Effector memory CD4-positive, alpha-beta T cell (primary cell): ENCODE data around the gene HAUS5.
"Not testable (repeated sequence)": the region's sequence is repeated elsewhere in the genome, so short reads cannot be mapped to it uniquely, and the experiment has no call there.

Source experiments
- DNase-seq, 3 donors: peaks; one replicate each; pipeline ENCODE4 v3.0.0-alpha.2; 2020
- H3K27ac ChIP-seq: 2 replicates; pipeline ENCODE4 v1.7.0; 2013; ENCODE audit warnings: mild to moderate bottlenecking, low read length, moderate library complexity; ENCODE audit not compliant: insufficient read depth, poor library complexity, severe bottlenecking
- H3K27me3 ChIP-seq: replicated peaks from 2 replicates; pipeline ENCODE4 v1.7.0; 2013; ENCODE audit warnings: mild to moderate bottlenecking, low read length; ENCODE audit not compliant: insufficient read depth, control insufficient read depth, poor library complexity, severe bottlenecking
- H3K36me3 ChIP-seq: 2 replicates; pipeline ENCODE4 v1.7.0; 2013; ENCODE audit warnings: mild to moderate bottlenecking, low read length, moderate library complexity; ENCODE audit not compliant: control insufficient read depth, insufficient read depth
- H3K4me1 ChIP-seq: 2 replicates; pipeline ENCODE4 v1.7.0; 2013; ENCODE audit warnings: low read length, mild to moderate bottlenecking; ENCODE audit not compliant: control insufficient read depth, insufficient read depth, poor library complexity, severe bottlenecking
- H3K4me3 ChIP-seq: 2 replicates; pipeline ENCODE4 v1.7.0; 2013; ENCODE audit warnings: low read length, low read depth, mild to moderate bottlenecking; ENCODE audit not compliant: insufficient read depth, poor library complexity, severe bottlenecking
- H3K9me3 ChIP-seq: 2 replicates; pipeline ENCODE4 v1.7.0; 2013; ENCODE audit warnings: mild to moderate bottlenecking, low read length, moderate library complexity; ENCODE audit not compliant: control insufficient read depth

Gene HAUS5

GRCh38 chr19:35607170-35607569, 5.4 kb upstream of the HAUS5 start:
- DNase-seq, H3K9me3 ChIP-seq, H3K4me3 ChIP-seq, H3K36me3 ChIP-seq, H3K27me3 ChIP-seq, H3K27ac ChIP-seq: not testable (repeated sequence)
- peaks cover 15% of the 10 kb centered on the region for H3K4me1 ChIP-seq

- Histone ChIP-seq H3K4me1 (peaks cover 17% of the 10 kb centered on the region), H3K9me3 (no peaks in the 10 kb centered on the region), H3K4me3 (no peak overlapping the region), H3K27ac (no peak overlapping the region), H3K27me3 (no peaks in the 10 kb centered on the region), H3K36me3 (no peaks in the 10 kb centered on the region)
- no peak for DNase-seq
These were observed 4.9 kb upstream of the HAUS5 start for GRCh38 chr19:35607661-35608060.

DNA sequence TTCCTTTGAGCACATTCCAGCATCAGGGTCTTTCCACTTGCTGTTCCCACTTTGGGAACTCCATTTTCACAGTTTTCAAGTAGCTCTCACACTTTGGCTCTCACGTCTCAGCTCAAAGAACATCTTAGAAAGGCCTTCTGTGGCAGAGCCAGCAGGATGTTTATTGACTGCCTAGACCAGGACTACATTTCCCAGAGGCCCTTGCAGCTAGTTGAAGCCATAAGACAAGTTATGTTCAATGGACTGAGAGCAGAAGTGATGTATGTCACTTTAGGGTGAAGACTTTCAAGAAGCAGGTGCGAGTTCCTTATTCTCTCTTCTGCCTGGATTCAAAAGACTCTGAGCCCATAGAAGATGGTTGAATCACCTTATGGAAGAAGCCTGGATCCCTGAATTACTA, 4.3 kb upstream of the HAUS5 start:
- Histone ChIP-seq H3K36me3 (no peaks in the 10 kb centered on the region), H3K4me1 (peaks cover 22% of the 10 kb centered on the region), H3K27me3 (no peaks in the 10 kb centered on the region), H3K4me3 (no peak overlapping the region), H3K9me3 (no peaks in the 10 kb centered on the region), H3K27ac (no peak overlapping the region)
- DNase-seq: no peak

GRCh38 chr19:35609851-35610353, 2.6 kb upstream of the HAUS5 start:
- H3K27ac ChIP-seq: peak overlapping the region; percentile 39
- H3K36me3 ChIP-seq: no peaks in the 10 kb centered on the region
- DNase-seq: no peak
- no peaks in the 10 kb centered on the region for H3K9me3 ChIP-seq
- H3K27me3 ChIP-seq: no peaks in the 10 kb centered on the region
- peak overlapping the region; percentile 8 for H3K4me3 ChIP-seq
- peaks cover 22% of the 10 kb centered on the region for H3K4me1 ChIP-seq

DNA sequence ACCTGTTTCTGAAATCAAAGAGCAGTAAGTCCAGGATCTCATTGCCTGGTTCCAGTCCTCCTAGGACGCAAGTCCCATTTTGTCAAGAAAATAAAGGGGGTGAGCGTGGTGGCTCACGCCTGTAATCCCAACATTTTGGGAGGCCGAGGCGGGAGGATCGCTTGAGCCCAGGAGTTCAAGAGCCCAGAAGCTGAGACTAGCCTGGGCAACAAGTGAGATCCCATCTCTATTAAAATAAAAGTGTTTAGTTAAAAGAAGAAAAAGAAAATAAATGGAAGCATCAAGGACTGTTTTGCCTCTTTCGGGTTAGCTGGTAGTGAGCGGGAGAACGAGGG, 344 bp upstream of the HAUS5 start:
- H3K9me3 ChIP-seq: no peaks in the 10 kb centered on the region
- H3K27me3 ChIP-seq: no peaks in the 10 kb centered on the region
- peak overlapping the region; percentile 39 for H3K4me3 ChIP-seq
- H3K36me3 ChIP-seq: no peaks in the 10 kb centered on the region
- DNase-seq: no peak
- no peak overlapping the region for H3K27ac ChIP-seq
- peaks cover 22% of the 10 kb centered on the region for H3K4me1 ChIP-seq

GRCh38 chr19:35613574-35613973, 1.0 kb downstream of the HAUS5 start:
- H3K9me3 ChIP-seq: no peaks in the 10 kb centered on the region
- H3K4me3 ChIP-seq: no peak overlapping the region
- no peaks in the 10 kb centered on the region for H3K36me3 ChIP-seq
- H3K4me1 ChIP-seq: peaks cover 22% of the 10 kb centered on the region
- H3K27ac ChIP-seq: no peak overlapping the region
- H3K27me3 ChIP-seq: no peaks in the 10 kb centered on the region
- DNase-seq: no peak

DNA sequence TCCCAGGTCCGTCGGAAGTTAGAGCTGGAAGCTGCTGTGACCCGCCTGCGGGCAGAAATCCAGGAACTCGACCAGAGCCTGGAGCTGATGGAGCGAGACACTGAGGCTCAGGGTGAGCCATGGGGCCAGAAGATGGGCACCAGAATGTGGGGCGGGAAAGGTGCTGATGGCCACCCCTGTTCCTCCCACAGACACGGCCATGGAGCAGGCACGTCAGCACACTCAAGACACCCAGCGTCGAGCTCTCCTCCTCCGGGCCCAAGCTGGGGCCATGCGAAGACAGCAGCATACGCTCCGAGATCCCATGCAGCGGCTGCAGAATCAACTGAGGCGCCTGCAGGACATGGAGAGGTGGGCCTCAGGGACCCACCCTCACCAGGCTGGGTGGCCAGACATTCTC, 2.5 kb downstream of the HAUS5 start:
- Histone ChIP-seq H3K4me1 (peaks cover 18% of the 10 kb centered on the region), H3K27ac (no peak overlapping the region), H3K27me3 (no peaks in the 10 kb centered on the region), H3K36me3 (peaks cover 4% of the 10 kb centered on the region), H3K9me3 (no peaks in the 10 kb centered on the region), H3K4me3 (no peak overlapping the region)
- no peak for DNase-seq

DNA sequence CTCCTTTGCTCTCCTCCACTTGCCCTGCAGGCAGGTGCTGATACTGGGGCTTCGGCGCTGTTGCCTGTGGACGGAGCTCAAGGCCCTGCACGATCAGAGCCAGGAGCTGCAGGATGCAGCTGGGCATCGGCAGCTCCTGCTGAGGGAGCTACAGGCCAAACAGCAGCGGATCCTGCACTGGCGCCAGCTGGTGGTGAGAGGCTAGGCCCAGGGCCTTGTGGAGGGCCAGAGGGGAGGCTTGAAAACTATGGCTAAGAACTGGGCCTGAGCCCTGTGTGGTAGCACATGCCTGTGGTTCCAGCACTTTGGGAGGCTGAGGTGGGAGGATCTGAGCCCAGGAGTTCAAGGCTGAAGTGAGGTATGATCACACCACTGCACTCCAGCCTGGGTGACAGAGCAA, 6.3 kb downstream of the HAUS5 start:
- Histone ChIP-seq H3K4me3 (no peak overlapping the region), H3K9me3 (no peaks in the 10 kb centered on the region), H3K4me1 (no peaks in the 10 kb centered on the region), H3K36me3 (peaks cover 10% of the 10 kb centered on the region), H3K27ac (no peak overlapping the region), H3K27me3 (no peaks in the 10 kb centered on the region)
- DNase-seq: no peak

DNA sequence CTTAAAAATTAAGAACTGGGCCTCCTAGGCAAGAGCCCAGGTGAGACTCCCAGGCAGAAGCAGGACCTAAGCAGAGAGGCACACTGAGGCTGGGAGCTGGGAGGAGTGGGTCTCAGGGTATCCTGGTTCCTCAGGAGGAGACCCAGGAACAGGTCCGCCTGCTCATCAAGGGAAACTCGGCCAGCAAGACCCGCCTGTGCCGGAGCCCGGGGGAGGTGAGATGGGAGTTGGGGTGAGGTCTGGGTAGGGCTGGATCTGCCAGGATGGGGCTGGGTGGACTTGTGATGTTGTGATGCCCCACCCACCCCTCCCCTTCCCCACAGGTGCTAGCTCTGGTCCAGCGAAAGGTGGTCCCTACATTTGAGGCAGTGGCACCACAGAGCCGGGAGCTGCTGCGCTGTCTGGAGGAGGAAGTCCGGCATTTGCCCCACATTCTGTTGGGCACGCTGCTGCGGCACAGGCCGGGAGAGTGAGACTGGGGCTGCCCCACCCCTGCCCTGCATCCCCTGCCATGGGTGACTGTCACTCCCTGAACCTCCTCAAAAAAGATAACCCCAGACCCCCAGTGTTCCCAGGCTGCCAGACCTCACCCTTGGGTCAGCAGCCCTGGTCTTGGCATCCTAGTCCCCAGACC, 6.9 kb downstream of the HAUS5 start:
- peaks cover 10% of the 10 kb centered on the region for H3K36me3 ChIP-seq
- no peaks in the 10 kb centered on the region for H3K9me3 ChIP-seq
- H3K4me3 ChIP-seq: no peak overlapping the region
- no peak overlapping the region for H3K27ac ChIP-seq
- no peaks in the 10 kb centered on the region for H3K27me3 ChIP-seq
- no peak for DNase-seq
- H3K4me1 ChIP-seq: no peaks in the 10 kb centered on the region

DNA sequence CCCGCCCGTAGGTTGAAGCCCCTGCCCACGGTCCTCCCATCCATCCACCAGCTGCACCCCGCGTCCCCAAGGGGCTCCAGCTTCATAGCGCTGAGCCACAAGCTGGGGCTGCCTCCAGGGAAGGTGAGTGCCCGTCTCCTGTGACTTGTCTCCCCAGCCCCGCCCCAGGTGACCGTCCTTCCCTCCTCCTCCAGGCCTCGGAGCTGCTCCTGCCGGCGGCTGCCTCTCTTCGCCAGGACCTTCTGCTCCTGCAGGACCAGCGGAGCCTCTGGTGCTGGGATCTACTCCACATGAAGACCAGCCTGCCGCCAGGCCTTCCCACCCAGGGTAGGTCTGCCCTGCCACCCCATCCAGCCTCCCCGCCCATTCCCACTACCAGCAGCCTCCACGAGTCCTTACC, 7.5 kb downstream of the HAUS5 start:
- Histone ChIP-seq H3K4me3 (no peak overlapping the region), H3K36me3 (peaks cover 10% of the 10 kb centered on the region), H3K27ac (no peak overlapping the region), H3K4me1 (no peaks in the 10 kb centered on the region), H3K27me3 (no peaks in the 10 kb centered on the region), H3K9me3 (no peaks in the 10 kb centered on the region)
- no peak for DNase-seq
